GF-D8 (cell line): ENCODE results near the gene TNKS2.
"Not testable (repeated sequence)": the region's sequence is repeated elsewhere in the genome, so short reads cannot be mapped to it uniquely, and the experiment has no call there.

Source experiments
- DNase-seq: peaks from one replicate; lab custom pipeline; 2025; lab: John Stamatoyannopoulos, UW

TNKS2 gene

GRCh38 chr10:91796331-91797047, 1.7 kb upstream of the TNKS2 start:
- DNase-seq: no peak

GRCh38 chr10:91797048-91797690, 1.1 kb upstream of the TNKS2 start:
- no peak for DNase-seq

DNA sequence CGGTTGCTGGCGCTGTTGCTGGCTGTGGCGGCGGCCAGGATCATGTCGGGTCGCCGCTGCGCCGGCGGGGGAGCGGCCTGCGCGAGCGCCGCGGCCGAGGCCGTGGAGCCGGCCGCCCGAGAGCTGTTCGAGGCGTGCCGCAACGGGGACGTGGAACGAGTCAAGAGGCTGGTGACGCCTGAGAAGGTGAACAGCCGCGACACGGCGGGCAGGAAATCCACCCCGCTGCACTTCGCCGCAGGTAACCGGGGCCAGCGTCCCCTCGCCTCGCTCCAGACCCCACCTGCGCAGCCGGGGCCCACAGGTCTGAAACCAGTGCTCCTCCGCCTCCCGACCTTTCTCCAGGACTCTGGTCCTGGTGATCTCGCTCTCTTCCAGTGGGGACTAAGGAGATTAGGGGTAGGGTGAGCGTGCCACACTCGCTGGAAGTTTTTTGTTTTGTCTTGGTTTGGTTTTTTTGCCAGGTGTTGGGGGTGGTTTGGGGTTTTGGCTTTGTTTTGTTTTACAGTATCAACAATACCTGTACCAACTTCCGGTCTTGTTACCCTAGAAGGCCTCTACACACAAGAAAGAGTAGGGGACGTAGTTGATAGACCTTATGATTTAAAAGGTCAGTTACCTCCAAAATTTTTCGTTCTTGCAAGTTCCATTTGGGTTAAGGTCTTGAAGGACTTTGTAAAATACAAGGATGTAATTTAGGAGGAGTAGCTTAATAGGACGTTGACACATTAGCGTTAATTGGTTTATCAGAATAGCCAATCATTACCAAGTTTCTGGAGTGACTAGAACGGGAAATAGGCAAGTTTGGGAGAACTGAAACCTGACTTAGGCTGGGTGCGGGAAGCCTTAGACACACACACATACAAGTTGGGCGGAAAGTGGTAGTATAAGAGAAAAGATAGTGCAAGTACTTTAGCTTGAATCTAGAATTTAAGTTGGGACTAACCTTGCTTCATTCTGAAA, 704 bp downstream of the TNKS2 start:
- peak; percentile 18 for DNase-seq

GRCh38 chr10:91799612-91799975, 1.4 kb downstream of the TNKS2 start:
- DNase-seq: no peak

DNA sequence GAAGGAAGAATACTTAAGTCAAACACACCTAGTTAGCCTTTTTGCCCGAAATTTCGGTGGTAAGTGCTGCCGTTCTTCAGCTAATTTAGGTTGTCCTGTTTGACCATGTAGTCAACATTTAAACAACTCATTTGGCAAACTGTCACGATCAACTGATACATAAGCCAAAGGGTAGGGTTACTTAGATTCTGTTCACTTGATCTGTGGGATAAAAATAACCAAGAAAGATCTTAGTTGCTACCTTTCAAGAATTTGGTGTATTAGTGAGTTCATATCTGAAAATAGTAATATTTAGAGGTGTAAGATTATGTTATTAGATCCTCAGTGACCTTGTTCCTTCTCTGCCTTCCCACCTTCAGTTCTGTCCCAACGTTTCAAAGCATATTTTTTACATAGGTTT, 2.0 kb downstream of the TNKS2 start:
- no peak for DNase-seq

GRCh38 chr10:91800756-91801155, 2.5 kb downstream of the TNKS2 start:
- no peak for DNase-seq

DNA sequence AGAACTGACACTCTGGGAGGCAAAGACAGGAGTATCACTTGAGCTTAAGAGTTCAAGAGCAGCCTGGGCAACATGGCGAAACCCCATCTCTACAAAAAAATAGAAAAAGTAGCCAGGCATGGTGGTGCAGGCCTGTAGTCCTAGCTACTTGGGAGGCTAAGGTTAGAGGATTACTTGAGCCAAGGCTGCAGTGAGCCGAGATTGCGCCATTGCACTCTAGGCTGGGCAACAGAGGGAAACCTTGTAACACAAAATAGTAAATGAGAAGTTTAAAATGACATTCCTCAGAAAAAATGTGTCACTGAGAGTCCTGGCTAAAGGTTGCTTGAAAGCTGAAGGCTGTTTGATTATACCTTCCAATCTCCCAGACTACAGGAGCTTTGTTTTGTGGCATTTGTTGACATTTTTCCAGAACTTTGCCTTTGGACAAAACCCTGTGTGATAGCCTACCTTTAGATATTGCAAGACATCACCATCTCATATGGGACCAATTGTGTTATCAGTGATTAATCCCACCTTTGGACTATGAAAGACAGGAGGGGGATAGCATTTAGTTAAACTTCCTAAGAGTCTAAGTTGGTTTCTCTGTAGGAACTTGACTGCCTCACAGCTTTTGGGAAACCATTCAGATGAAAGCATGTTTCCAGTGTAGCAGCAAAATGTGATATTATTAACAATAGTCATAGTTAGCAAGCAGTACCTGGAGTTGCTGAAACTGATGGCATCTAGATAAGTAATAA, 5.3 kb downstream of the TNKS2 start:
- no peak for DNase-seq

GRCh38 chr10:91804126-91804510, 5.9 kb downstream of the TNKS2 start:
- no peak for DNase-seq

DNA sequence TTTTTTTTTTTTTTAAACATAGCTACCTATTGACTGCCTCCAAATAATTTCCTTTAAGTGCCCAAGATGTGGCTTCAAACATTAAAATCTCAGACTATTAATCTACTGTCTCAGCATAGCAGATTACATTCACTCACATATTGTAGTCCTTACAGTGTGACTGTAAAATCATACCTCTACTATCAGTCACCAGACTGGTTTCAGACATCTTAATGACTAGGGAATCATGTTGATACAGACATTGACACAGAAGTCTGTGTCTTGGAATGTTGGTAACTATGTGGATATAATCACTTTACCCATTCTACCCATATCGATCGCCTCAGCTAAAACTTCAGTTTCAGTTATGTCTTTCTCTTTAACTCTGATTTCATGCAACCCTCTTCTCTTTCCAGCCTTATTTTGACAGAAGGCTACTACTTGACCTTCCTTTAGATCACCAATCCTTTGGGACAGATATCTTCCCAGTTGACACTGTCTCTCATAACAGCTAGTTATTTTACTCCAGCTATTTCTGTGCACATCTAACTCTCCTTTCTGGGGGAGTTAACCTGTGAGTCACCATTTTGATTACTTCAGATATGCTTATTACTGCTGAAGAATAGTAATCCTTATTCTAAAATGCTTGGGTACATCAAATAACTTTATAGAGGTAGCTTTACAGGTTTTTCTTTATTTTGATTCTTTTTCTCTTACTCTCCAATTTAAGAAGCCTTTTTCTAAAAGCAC, 7.0 kb downstream of the TNKS2 start:
- DNase-seq: no peak

- DNase-seq: not testable (repeated sequence)
These were observed 9.0 kb downstream of the TNKS2 start for GRCh38 chr10:91807264-91807663.

DNA sequence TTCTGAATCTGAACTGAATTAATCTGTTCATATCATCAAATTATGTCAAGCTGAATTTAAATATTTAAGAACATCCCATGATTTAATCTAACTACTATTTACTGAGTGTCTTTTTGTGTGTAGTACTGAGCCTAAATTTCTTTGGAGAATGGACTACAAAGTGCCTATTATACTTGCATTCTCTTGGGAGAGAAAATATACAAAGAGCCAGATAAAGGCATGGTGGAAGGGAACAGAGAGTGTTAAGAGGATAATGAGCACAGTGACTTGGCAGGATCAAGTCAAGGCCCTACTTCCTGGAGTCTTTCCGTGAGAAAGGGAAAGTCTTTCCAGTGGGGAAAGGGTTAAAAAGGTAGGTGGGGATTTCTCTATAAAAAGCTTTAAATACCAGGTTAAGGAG, 15.0 kb downstream of the TNKS2 start:
- no peak for DNase-seq

DNA sequence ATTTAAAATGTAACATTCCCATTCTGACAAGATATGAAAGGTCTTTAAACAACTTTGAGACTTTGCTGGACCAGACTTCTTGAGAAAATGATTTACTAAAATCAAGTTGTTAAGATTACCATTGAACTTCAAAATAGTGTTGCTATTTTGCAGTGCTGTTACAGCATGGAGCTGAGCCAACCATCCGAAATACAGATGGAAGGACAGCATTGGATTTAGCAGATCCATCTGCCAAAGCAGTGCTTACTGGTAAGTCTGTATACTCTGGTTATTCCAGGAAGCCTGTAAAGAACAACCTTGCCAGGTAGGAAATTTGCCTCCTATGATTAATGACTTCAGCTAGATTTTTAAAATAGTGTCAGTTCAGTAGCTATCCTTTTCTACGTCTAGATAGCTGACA, 18.8 kb downstream of the TNKS2 start:
- DNase-seq: no peak

GRCh38 chr10:91820144-91820543, 21.9 kb downstream of the TNKS2 start:
- no peak for DNase-seq

GRCh38 chr10:91824076-91824475, 25.9 kb downstream of the TNKS2 start:
- DNase-seq: no peak

GRCh38 chr10:91829268-91829667, 31.0 kb downstream of the TNKS2 start:
- DNase-seq: no peak

- DNase-seq: no peak
These were observed 40.0 kb downstream of the TNKS2 start for GRCh38 chr10:91838199-91838598.

- no peak for DNase-seq
These were observed 44.9 kb downstream of the TNKS2 start for GRCh38 chr10:91843083-91843482.

GRCh38 chr10:91856637-91857036, 58.4 kb downstream of the TNKS2 start:
- DNase-seq: no peak

- DNase-seq: no peak
These were observed 62.7 kb downstream of the TNKS2 start for GRCh38 chr10:91860885-91861284.

GRCh38 chr10:91864099-91864498, 65.9 kb downstream of the TNKS2 start:
- DNase-seq: no peak

DNA sequence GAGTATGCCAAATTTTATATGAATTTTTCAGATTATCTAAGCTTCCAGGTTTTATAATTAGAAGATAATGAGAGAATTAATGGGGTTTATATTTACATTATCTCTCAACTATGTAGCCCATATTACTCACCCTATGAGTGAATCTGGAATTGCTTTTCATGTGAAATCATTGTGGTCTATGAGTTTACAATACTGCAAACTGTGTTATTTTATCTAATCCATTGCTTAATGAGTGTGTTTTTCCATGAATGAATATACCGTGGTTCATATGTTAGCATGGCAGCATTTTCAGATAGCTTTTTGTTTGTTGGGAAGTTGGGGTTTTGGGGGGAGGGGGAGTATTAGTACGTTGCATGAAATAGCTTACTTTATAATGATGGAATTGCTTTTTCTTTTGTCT, 66.5 kb downstream of the TNKS2 start:
- DNase-seq: no peak
